Fibroblast of skin of back (primary cell): ENCODE results near the gene MAT2B. TPM values are rescaled to one million over a fixed set of nuclear protein-coding genes. Genes with fewer than 3 reads are reported as not detected.
A peak's percentile ranks its signal among the peaks of the same experiment; 100 is the strongest.

Experiments
- DNase-seq: peaks from one replicate; pipeline ENCODE4 v3.0.0-alpha.2; 2013
- polyA plus RNA-seq, 2 experiments: library from polyadenylated mRNA; unstranded; fragments of 120-200 nt; gene quantifications; one replicate each; pipeline ENCODE4 v1.2.1, GENCODE V29; 2013; ENCODE audit not compliant: insufficient read length in 2 of 2

MAT2B gene
- 48.3 TPM for polyA plus RNA-seq (2013, experiment 1 of 2; ENCODE audit: insufficient read length)
- polyA plus RNA-seq (2013, experiment 2 of 2; ENCODE audit: insufficient read length) = 31.0 TPM

GRCh38 chr5:163505368-163506094 is at the start of gene MAT2B:
MAT2B (plus strand) TSS chr5:163505619; CDS start chr5:163505687, 68 bp downstream.
- DNase-seq = peak; percentile 95

GRCh38 chr5:163456029-163456589 is 49.3 kb upstream of the MAT2B start:
- DNase-seq = no peak

- DNase-seq = no peak
Observed at GRCh38 chr5:163456840-163457239, 48.6 kb upstream of the MAT2B start.

GRCh38 chr5:163458778-163459385 is 46.5 kb upstream of the MAT2B start:
- DNase-seq = no peak

GRCh38 chr5:163459462-163459818 is 46.0 kb upstream of the MAT2B start:
- no peak for DNase-seq

- DNase-seq = peak; percentile 99
Observed at GRCh38 chr5:163459819-163460561, 45.4 kb upstream of the MAT2B start, which contains the start of gene NUDCD2. NUDCD2 (minus strand) TSS chr5:163460102; CDS start chr5:163460050, 52 bp downstream.

GRCh38 chr5:163460562-163461171 is 44.8 kb upstream of the MAT2B start, which contains the start of gene HMMR:
HMMR (plus strand) TSS chr5:163460632; CDS start chr5:163460693, 61 bp downstream.
- DNase-seq = no peak

- no peak for DNase-seq
Observed at GRCh38 chr5:163463063-163463435, 42.4 kb upstream of the MAT2B start.

GRCh38 chr5:163467682-163468081 is 37.7 kb upstream of the MAT2B start:
- DNase-seq = no peak

GRCh38 chr5:163473635-163474243 is 31.7 kb upstream of the MAT2B start:
- no peak for DNase-seq

- no peak for DNase-seq
Observed at GRCh38 chr5:163475411-163475810, 30.0 kb upstream of the MAT2B start.

GRCh38 chr5:163478126-163478981 is 27.1 kb upstream of the MAT2B start:
- DNase-seq = peak; percentile 52

GRCh38 chr5:163478982-163479271 is 26.5 kb upstream of the MAT2B start:
- DNase-seq = no peak

GRCh38 chr5:163489055-163489744 is 16.2 kb upstream of the MAT2B start:
- no peak for DNase-seq

- DNase-seq = no peak
Observed at GRCh38 chr5:163489745-163490075, 15.7 kb upstream of the MAT2B start.

- peak; percentile 67 for DNase-seq
Observed at GRCh38 chr5:163496286-163496685, 9.1 kb upstream of the MAT2B start.

GRCh38 chr5:163497315-163497714 is 8.1 kb upstream of the MAT2B start:
- DNase-seq = no peak

GRCh38 chr5:163498886-163499285 is 6.5 kb upstream of the MAT2B start:
- DNase-seq = peak; percentile 70

- no peak for DNase-seq
Observed at GRCh38 chr5:163502521-163502920, 2.9 kb upstream of the MAT2B start.
